ENCODE results near the gene ATOX1. TPM values are rescaled to one million over a fixed set of nuclear protein-coding genes. Genes with fewer than 3 reads are reported as not detected.

The ATOX1 gene
- total and polyA plus RNA-seq, 7 donors: 28.7 to 99.1 (median 46.9) TPM

- WGBS, 3 donors: 17 to 28% (median 22%) methylated on average over 3 of the region's 3 CpGs
- H3K27me3 ChIP-seq (ENCODE audit: insufficient read depth in 3 of 3, low read length in 2 of 3): no peaks in the 10 kb centered on the region
- no peak for TF ChIP-seq CTCF (IDR thresholded peaks at IDR 0.05)
- H3K9me3 ChIP-seq: no peaks in the 10 kb centered on the region
- H3K4me1 ChIP-seq: peaks cover 53% of the 10 kb centered on the region
- peak overlapping the region; percentile 93 for H3K27ac ChIP-seq
- DNase-seq: no peak
- peak overlapping the region; percentile 90 for H3K4me3 ChIP-seq
- no peaks in the 10 kb centered on the region for H3K36me3 ChIP-seq (ENCODE audit: insufficient read depth in 1 of 2, low read depth in 1 of 2)
- intact Hi-C loops (cut with DNase I): no loop called here
- ATAC-seq: no peak
Measured at GRCh38 chr5:151775025-151775606, 16.7 kb upstream of the ATOX1 start.

GRCh38 chr5:151773951-151774350, 15.5 kb upstream of the ATOX1 start:
- Histone ChIP-seq H3K36me3 (ENCODE audit: insufficient read depth in 1 of 2, low read depth in 1 of 2) (no peaks in the 10 kb centered on the region), H3K27me3 (ENCODE audit: insufficient read depth in 3 of 3, low read length in 2 of 3) (no peaks in the 10 kb centered on the region), H3K27ac (peak overlapping the region; percentile 93), H3K9me3 (no peaks in the 10 kb centered on the region), H3K4me3 (peak overlapping the region; percentile 90), H3K4me1 (peaks cover 49% of the 10 kb centered on the region)
- TF ChIP-seq CTCF (IDR thresholded peaks at IDR 0.05): no peak
- WGBS, 3 donors: 1 to 3% (median 3%) methylated on average over 3 of the region's 3 CpGs
- intact Hi-C loops (cut with DNase I): no loop called here
- ATAC-seq (no peak), DNase-seq (no peak)

GRCh38 chr5:151772846-151773561, 14.6 kb upstream of the ATOX1 start:
- TF ChIP-seq CTCF (IDR thresholded peaks at IDR 0.05): no peak
- peak overlapping the region; percentile 93 for H3K27ac ChIP-seq
- DNase-seq: no peak
- H3K36me3 ChIP-seq (ENCODE audit: insufficient read depth in 1 of 2, low read depth in 1 of 2): no peaks in the 10 kb centered on the region
- no peak for ATAC-seq
- no peaks in the 10 kb centered on the region for H3K27me3 ChIP-seq (ENCODE audit: insufficient read depth in 3 of 3, low read length in 2 of 3)
- H3K9me3 ChIP-seq: no peaks in the 10 kb centered on the region
- WGBS, 3 donors: 1% methylated on average over 18 of the region's 18 CpGs
- H3K4me3 ChIP-seq: peak overlapping the region; percentile 90
- intact Hi-C loops (cut with DNase I): no loop called here
- peaks cover 44% of the 10 kb centered on the region for H3K4me1 ChIP-seq

GRCh38 chr5:151772029-151772845, 13.8 kb upstream of the ATOX1 start:
- Histone ChIP-seq H3K36me3 (ENCODE audit: insufficient read depth in 1 of 2, low read depth in 1 of 2) (no peaks in the 10 kb centered on the region), H3K27me3 (ENCODE audit: insufficient read depth in 3 of 3, low read length in 2 of 3) (no peaks in the 10 kb centered on the region), H3K9me3 (no peaks in the 10 kb centered on the region), H3K4me1 (peaks cover 37% of the 10 kb centered on the region), H3K4me3 (peak overlapping the region; percentile 90), H3K27ac (peak overlapping the region; percentile 93)
- 0% methylated on average over 38 to 87 of the region's 87 CpGs for WGBS, 3 donors
- DNase-seq (peak; percentile 37 to 70), ATAC-seq (peak in 2 of 4 donors; percentile 28 to 40)
- TF ChIP-seq CTCF (IDR thresholded peaks at IDR 0.05): no peak
- intact Hi-C loops (cut with DNase I): no loop called here

All from psoas muscle (tissue), 8 donors.